ENCODE results near the gene ARHGEF16.

Gene ARHGEF16

DNA sequence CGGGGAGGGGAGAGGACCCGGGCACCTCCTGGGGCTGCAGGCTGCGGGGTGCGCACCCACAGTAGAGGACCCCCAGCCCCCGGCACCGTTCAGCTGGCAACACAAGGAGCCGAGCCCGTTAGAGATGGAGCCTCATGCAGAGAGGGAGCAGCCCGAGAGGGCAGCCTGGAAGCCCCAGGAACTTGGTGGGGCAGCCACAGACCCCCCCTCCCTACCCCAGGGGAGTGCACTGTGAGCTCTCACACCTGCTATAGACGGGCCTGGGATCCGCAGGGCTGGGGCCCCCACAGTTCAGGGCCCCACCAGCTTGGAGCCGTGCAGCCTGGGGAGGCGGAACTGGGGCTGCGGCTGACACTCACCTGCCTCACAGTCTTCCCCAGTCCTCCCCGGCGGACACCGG is 47.0 kb downstream of the ARHGEF16 start:
- H3K4me3 ChIP-seq (replicated peaks in 1 of 2; ENCODE audit: low read depth in 2 of 2, low read length in 2 of 2) = no peak overlapping the region
- DNase-seq (ENCODE audit: low read depth in 2 of 2) = no peak
- TF ChIP-seq, protein P1, sequence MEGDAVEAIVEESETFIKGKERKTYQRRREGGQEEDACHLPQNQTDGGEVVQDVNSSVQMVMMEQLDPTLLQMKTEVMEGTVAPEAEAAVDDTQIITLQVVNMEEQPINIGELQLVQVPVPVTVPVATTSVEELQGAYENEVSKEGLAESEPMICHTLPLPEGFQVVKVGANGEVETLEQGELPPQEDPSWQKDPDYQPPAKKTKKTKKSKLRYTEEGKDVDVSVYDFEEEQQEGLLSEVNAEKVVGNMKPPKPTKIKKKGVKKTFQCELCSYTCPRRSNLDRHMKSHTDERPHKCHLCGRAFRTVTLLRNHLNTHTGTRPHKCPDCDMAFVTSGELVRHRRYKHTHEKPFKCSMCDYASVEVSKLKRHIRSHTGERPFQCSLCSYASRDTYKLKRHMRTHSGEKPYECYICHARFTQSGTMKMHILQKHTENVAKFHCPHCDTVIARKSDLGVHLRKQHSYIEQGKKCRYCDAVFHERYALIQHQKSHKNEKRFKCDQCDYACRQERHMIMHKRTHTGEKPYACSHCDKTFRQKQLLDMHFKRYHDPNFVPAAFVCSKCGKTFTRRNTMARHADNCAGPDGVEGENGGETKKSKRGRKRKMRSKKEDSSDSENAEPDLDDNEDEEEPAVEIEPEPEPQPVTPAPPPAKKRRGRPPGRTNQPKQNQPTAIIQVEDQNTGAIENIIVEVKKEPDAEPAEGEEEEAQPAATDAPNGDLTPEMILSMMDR (IDR thresholded peaks at IDR 0.05; ENCODE audit: low read depth, low read length) = no peak

DNA sequence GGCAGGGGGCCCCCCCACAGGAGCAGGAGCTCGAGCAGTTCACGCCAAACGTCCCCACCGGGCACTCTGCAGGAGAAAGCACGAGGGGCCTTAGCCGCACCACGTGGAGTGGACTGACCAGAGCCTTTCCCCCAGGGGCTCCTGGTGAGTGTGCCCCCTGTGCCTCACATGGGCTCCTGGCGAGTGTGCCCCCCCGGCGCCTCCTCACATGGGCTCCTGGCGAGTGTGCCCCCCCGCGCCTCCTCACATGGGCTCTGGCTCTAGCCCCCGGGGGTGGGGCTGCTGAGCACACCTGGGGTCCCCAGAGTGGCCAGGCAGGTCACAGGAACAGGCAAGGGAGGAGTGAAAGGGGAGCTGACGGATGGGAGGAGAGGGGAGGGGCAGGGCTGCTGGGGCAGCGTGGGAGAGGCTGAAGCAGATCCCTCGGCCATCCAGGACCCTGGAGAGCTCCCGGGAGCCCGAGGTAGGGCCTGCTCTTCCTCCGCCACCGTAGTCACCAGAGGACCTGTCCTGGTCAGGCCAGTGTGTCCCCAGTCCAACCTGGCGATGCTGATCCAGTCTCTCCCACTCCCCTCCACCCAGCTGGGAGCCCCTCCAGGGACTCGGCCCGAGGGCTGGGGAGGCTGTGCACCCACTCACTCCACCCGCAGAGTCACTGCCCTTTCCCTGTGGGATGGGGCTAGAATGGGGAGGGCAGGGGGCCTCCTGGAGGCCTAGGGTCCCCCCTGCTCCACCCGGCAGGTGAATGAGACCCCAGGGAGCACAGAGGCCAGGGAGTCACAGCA is 47.6 kb downstream of the ARHGEF16 start:
- no peak overlapping the region for H3K4me3 ChIP-seq (replicated peaks in 1 of 2; ENCODE audit: low read depth in 2 of 2, low read length in 2 of 2)
- DNase-seq (ENCODE audit: low read depth in 2 of 2) = peak; percentile 47 to 57
- TF ChIP-seq, protein P1 (IDR thresholded peaks at IDR 0.05; ENCODE audit: low read depth, low read length) = no peak

DNA sequence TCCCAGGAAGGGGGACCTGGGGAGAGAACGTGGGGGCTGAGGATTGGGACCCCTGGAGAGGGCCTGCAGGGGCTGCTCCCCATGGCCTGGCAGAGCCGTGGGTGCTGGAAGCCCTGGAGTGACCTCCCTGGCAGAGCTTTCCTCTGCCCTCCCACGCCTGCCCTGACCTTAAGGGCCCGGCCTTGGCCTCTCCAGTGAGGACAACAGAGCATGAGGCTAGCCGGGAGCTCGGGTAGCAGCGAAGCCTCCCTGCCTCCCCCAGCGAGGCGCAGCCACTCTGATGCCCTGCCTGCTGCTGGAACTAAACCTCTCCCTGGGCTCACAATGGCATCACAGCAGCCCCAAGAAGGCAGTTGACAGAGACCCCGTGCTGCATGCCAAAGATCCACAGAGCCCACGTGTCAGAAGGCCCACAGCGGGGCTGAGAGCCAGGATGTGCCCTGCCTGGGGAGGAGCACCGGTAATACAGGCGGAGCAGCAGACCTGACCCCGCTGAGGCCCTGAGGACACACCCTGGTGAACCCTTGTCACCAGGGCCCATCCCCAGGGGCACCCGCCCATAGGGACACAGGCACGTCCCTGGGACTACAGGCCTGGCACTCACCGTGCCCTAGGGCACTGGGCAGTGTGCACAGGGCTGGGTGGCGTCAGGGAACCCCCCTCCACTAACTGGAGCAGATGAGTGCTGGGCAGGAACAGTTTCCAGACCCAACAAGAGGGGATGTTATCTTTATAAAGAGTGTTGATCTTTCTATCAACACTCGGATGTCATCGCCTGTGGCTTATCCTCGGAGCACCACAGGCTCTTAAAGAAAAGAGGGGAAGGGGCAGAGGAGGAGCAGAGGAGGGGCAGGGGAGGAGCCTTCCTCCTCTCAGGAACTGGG is 48.4 kb downstream of the ARHGEF16 start:
- H3K4me3 ChIP-seq (replicated peaks in 1 of 2; ENCODE audit: low read depth in 2 of 2, low read length in 2 of 2) = no peak overlapping the region
- TF ChIP-seq, protein P1 (IDR thresholded peaks at IDR 0.05; ENCODE audit: low read depth, low read length) = no peak
- no peak for DNase-seq (ENCODE audit: low read depth in 2 of 2)

DNA sequence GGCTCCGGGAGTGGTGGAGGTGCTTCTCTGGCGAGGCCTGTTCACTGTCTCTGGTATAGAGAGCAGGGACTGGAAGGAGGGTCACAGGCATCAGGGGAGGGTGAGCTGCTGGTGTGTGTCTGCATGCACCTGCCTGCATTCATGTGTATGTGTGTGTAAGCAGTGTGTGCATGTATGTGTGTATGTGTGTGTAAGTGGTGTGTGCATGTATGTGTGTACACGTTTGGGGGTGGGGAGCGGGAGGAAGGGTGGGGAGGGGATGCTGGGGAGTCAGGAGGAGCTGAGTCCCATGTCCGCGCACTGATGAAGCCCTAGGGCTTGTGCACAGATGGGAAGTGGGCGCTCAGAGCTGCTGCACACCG is 49.0 kb downstream of the ARHGEF16 start:
- no peak overlapping the region for H3K4me3 ChIP-seq (replicated peaks in 1 of 2; ENCODE audit: low read depth in 2 of 2, low read length in 2 of 2)
- DNase-seq (ENCODE audit: low read depth in 2 of 2) = no peak
- TF ChIP-seq, protein P1 (IDR thresholded peaks at IDR 0.05; ENCODE audit: low read depth, low read length) = no peak

DNA sequence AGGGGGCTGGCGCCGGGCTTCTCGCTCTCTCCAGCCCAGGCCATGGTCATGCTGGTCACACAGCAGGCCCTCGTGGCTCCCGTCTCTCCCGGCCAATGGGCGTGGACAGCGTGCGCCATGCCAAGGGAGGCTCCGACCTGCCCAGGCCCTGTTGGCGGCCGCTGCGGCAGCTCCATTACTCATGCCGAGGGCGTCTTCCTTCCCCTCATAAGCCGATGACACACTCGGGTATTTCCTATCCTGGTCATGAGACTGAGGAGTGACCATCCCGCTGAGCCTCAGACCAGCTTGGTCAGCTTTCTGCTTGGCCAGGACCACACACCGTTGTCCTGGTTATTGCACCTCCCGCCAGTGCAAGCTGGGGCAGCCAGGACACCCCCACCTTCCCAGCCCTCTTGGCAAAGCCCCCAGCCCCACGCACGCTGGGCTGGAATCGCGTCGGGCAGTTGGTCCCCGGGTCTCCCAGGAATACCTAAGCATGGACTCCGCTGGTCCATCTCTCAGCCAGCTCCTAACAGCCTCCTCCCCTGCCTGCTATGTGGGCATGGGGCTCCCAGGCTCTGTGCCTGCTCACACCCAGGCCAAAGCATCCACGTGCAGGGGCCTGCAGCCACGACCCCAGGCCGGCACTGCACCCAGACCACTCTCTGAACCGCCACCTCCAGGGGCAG is 49.8 kb downstream of the ARHGEF16 start:
- DNase-seq (ENCODE audit: low read depth in 2 of 2) = peak; percentile 89 to 96
- no peak overlapping the region for H3K4me3 ChIP-seq (replicated peaks in 1 of 2; ENCODE audit: low read depth in 2 of 2, low read length in 2 of 2)
- TF ChIP-seq, protein P1 (IDR thresholded peaks at IDR 0.05; ENCODE audit: low read depth, low read length) = no peak

DNA sequence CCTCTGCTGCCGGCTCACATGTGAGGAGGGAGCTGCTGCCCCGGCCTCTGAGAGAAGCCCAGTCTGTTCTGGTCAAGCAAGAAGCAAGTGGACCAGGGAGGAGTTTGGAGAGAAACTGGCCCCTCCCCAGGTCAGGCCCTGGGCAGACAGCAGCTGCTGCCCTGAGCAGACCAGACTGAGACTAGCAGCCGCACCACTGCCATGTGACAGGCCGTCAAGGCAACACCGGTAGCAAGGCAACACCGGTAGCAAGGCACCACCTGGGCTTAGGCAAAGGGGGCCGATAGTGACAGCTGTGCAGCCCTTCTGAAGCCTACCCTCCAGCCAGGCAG is 50.3 kb downstream of the ARHGEF16 start:
- TF ChIP-seq, protein P1 (IDR thresholded peaks at IDR 0.05; ENCODE audit: low read depth, low read length) = no peak
- no peak overlapping the region for H3K4me3 ChIP-seq (replicated peaks in 1 of 2; ENCODE audit: low read depth in 2 of 2, low read length in 2 of 2)
- peak in 1 of 2 donors; percentile 12 for DNase-seq (ENCODE audit: low read depth in 2 of 2)
